Left ventricle myocardium inferior (tissue), 1 donor: Measurements from ENCODE around the gene DCANP1. TPM values are rescaled to one million over a fixed set of nuclear protein-coding genes. Genes with fewer than 3 reads are reported as not detected.

ENCODE experiments used
- DNase-seq: peaks from one replicate; pipeline ENCODE4 v3.0.0-alpha.2; 2020
- H3K27ac ChIP-seq: fragments of 200-600 bp; replicated peaks from 2 replicates; pipeline ENCODE4 v1.8.0; 2021
- H3K27me3 ChIP-seq: fragments of 200-600 bp; 2 replicates; pipeline ENCODE4 v1.8.0; 2021; ENCODE audit warnings: low read depth
- H3K36me3 ChIP-seq: fragments of 200-600 bp; 2 replicates; pipeline ENCODE4 v1.8.0; 2021
- H3K4me1 ChIP-seq: fragments of 200-600 bp; 2 replicates; pipeline ENCODE4 v1.8.0; 2021
- H3K4me3 ChIP-seq: fragments of 200-600 bp; 2 replicates; pipeline ENCODE4 v1.8.0; 2021; ENCODE audit warnings: mild to moderate bottlenecking, moderate library complexity
- H3K9me3 ChIP-seq: fragments of 200-600 bp; replicated peaks from 2 replicates; pipeline ENCODE4 v1.8.0; 2021
- intact Hi-C: fragments of 100-400 bp; cut with micrococcal nuclease; formaldehyde crosslinking; loops from one replicate; pipeline ENCODE4 v1.11.0; 2022
- total RNA-seq: library from RNA; stranded (reverse); fragmentation: NEBNext Ultra II Directional; extraction: Animal tissue kit (Norgen Biotek cat#: 25700); gene quantifications from one replicate; pipeline ENCODE4 v1.2.1, GENCODE V29; 2021
- TF ChIP-seq, protein P1 (sequence below): fragments of 200-600 bp; IDR thresholded peaks from 2 replicates; pipeline ENCODE4 v1.8.0; 2021; ENCODE audit warnings: antibody characterized with exemption, mild to moderate bottlenecking, borderline replicate concordance
- donor health status: DM: no; HTN: yes; CAD: no; lungs with severe emphysema.

DCANP1 gene
- total RNA-seq, 1 donor from 2014 or later, result not detected

DNA sequence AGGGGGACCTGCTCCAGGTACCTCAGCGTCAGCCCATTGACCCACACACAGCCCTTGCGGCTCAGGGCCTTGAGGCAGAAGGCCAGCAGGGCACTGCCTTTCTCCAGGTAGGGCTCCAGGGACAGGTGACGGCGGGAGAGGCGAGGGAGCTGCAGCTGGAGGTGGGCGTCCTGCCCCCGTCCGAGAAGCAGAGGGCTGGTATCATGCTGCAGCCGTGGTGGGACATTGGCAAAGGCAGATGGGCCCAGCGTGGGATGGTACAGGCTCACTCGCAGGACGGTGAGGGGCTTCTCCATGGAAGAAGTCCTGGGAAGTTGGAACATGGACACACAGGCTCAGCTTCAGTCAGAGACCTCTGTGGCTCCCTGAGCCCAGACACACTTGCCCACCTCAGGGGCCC lies 2.5 kb upstream of the DCANP1 start:
- Histone ChIP-seq H3K27ac (no peak overlapping the region), H3K36me3 (no peaks in the 10 kb centered on the region), H3K9me3 (no peaks in the 10 kb centered on the region), H3K4me1 (no peaks in the 10 kb centered on the region), H3K4me3 (no peak overlapping the region), H3K27me3 (peaks cover 51% of the 10 kb centered on the region)
- intact Hi-C loops, result no loop called here
- TF ChIP-seq, protein P1, sequence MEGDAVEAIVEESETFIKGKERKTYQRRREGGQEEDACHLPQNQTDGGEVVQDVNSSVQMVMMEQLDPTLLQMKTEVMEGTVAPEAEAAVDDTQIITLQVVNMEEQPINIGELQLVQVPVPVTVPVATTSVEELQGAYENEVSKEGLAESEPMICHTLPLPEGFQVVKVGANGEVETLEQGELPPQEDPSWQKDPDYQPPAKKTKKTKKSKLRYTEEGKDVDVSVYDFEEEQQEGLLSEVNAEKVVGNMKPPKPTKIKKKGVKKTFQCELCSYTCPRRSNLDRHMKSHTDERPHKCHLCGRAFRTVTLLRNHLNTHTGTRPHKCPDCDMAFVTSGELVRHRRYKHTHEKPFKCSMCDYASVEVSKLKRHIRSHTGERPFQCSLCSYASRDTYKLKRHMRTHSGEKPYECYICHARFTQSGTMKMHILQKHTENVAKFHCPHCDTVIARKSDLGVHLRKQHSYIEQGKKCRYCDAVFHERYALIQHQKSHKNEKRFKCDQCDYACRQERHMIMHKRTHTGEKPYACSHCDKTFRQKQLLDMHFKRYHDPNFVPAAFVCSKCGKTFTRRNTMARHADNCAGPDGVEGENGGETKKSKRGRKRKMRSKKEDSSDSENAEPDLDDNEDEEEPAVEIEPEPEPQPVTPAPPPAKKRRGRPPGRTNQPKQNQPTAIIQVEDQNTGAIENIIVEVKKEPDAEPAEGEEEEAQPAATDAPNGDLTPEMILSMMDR, result no peak
- DNase-seq, result no peak

DNA sequence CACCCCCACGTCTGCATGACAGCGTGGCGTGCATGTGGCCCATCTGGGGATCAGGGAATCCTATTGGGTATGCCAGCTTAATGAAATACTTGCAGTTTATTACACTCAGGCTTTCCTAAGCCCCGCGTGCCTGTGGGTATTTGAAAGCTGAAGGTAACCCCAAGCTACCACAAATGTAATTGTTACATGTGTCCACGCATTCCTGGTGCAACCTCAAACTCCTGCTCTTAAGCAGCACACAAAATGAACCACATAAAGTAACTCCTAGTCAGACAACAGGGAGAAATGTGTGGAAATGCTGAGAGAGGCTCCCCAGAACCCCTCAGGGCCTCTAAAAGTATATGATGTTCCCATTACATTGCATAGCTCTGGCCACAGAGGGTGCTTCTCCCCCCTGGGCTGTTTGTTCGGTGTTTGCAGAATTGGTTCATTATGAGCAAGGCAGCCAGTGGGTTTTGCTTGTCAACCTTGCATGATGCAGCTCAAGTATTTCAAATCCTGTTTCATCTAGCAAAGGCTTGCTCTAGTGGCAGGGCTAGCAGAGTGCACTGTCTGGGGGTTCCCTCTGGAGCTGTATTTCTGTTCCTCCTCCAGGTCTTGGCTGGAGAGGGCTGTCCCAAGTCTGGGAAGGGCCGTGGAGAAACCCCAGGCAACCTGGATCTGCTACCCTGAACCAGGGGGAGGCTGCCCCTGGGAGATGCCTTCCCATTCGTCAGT lies 1.8 kb upstream of the DCANP1 start:
- H3K27ac ChIP-seq, result no peak overlapping the region
- peaks cover 51% of the 10 kb centered on the region for H3K27me3 ChIP-seq
- H3K36me3 ChIP-seq, result no peaks in the 10 kb centered on the region
- intact Hi-C loops, result no loop called here
- H3K9me3 ChIP-seq, result no peaks in the 10 kb centered on the region
- DNase-seq, result no peak
- TF ChIP-seq, protein P1, result no peak
- H3K4me3 ChIP-seq, result no peak overlapping the region
- peaks cover under 1% of the 10 kb centered on the region for H3K4me1 ChIP-seq

DNA sequence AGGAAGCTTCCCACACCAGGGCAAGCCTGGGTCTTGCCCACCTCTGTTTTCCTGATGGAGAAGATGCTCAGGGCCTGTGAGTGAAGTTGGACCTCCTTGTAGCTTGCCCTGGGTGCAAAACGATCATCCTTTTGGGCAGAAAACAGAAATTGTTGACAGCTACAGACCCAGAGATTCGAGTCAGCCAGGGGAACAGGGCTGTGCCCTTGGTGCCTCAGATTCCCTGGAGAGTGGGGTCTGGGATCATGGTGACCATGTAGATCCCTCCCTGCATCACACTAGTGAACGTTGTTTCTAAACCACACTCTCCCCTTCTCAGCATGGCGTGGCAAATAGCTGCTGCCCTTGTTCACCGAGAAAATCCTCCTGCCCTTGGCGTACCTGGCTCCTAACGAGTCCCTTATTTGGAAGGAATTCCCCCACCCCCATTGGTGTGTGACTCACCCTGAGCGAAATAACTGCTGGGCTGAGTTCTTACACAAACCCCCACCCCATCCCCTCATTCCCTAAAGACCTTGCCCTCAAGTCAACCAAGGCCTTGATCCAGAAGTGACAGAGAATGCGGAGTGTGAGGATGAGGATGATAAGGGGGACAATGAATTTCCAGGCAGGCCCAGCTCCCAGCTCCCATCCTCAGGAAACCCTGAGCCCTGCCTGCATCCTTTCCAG lies 1.1 kb upstream of the DCANP1 start:
- H3K9me3 ChIP-seq, result no peaks in the 10 kb centered on the region
- DNase-seq, result no peak
- H3K36me3 ChIP-seq, result no peaks in the 10 kb centered on the region
- intact Hi-C loops, result no loop called here
- H3K4me3 ChIP-seq, result no peak overlapping the region
- H3K27ac ChIP-seq, result no peak overlapping the region
- peaks cover 50% of the 10 kb centered on the region for H3K27me3 ChIP-seq
- TF ChIP-seq, protein P1, result no peak
- H3K4me1 ChIP-seq, result peaks cover 7% of the 10 kb centered on the region

DNA sequence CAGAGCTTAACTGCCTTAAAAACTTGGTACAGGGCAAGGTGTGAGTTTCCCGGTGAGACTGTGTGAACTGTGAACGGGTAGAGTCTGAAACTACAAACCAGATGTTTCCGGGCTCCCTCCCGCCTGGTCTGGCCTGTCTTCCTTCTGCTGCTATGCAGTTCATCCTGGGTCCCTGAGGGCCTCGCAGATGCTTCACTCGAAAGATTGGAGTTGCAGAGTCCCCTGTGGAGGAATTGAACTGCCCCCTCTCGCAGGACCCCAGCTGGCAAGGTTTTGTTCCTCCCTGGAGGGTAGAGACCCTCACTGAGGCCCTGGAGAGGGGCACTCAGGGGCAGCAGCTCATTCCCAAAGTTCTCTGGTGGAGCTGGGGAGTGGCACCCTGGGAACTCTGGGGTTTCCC lies 533 bp downstream of the DCANP1 start:
- no peak for DNase-seq
- Histone ChIP-seq H3K36me3 (no peaks in the 10 kb centered on the region), H3K4me3 (no peak overlapping the region), H3K27me3 (peaks cover 36% of the 10 kb centered on the region), H3K27ac (no peak overlapping the region), H3K9me3 (no peaks in the 10 kb centered on the region), H3K4me1 (peaks cover 9% of the 10 kb centered on the region)
- TF ChIP-seq, protein P1, result no peak
- intact Hi-C loops, result no loop called here

DNA sequence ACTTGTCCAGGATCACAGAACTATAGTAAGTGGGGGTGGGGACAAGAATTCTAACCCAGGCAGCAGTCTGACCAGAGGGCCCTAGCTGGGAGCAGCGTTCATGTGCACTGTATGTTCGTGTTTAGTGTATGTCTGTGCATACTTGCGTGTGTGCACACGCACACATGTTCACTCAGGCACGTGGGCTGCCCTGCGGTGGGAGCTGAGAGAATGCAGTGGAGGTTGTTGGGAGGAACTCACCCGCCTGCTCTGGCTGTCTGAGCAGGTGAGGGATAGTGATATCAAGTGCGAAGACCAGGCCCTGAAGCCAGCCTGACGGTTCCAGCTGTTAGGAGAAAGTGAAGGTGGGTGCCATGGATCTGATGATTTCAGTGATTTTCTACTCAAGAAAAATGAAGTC lies 942 bp downstream of the DCANP1 start:
- no peak overlapping the region for H3K4me3 ChIP-seq
- H3K36me3 ChIP-seq, result no peaks in the 10 kb centered on the region
- no peak overlapping the region for H3K27ac ChIP-seq
- no peak for DNase-seq
- H3K9me3 ChIP-seq, result no peaks in the 10 kb centered on the region
- TF ChIP-seq, protein P1, result no peak
- peaks cover 32% of the 10 kb centered on the region for H3K27me3 ChIP-seq
- peaks cover 9% of the 10 kb centered on the region for H3K4me1 ChIP-seq
- intact Hi-C loops, result no loop called here
